ENCODE measurements around the gene TCTA. TPM values are rescaled to one million over a fixed set of nuclear protein-coding genes. Genes with fewer than 3 reads are reported as not detected.
A peak's percentile ranks its signal among the peaks of the same experiment; 100 is the strongest.

TCTA gene, protein sequence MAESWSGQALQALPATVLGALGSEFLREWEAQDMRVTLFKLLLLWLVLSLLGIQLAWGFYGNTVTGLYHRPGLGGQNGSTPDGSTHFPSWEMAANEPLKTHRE
- total RNA-seq: 10 to 100 TPM; 23.3 to 24.8 TPM

DNA sequence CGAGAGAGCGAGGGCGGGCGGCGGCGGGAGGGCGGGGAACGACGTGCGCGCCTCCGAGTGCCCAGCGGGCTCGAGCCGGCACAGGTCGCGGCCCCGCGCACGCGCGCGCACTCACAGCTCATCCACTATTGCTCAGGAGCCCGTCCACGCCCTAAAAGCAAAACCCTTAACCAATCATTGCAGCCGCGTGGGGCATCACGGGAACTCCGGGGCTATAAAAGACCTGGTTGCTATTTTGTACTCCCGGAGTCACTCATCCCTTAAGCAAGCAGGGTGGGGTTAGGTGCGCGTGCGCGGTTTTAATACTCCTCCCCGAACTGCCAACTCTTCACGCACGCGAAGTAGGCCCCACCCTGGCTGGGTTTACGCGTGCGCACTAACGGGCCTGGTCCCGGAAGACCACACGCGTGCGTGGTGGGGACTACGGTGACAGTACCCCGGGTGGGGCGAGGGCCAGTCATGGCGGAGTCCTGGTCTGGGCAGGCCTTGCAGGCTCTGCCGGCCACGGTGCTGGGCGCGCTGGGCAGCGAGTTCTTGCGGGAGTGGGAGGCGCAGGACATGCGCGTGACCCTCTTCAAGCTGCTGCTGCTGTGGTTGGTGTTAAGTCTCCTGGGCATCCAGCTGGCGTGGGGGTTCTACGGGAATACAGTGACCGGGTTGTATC lies at the start of gene TCTA, which contains the start of gene RHOA:
Gene TCTA, plus strand, starts transcription at position 456 of the 664 bp plus-strand sequence. Its CDS starts 4 bp downstream, at position 460.
Gene RHOA, minus strand, starts transcription at position 9 of the 664 bp plus-strand sequence. CDS start 36,387 bp downstream, outside the sequence.
- no peaks in the 10 kb centered on the region for H3K27me3 Mint-ChIP-seq
- H3K4me3 Mint-ChIP-seq: peak within 1 kb of the TSS; percentile 96
- CTCF ChIA-PET: interaction anchor here (0.8 to 2.3 kb wide), 6 partner anchors 10 to 72 kb away, joined by 3 to 10 read pairs (median 3); partner anchors contain the start of genes NICN1 and USP4
- H3K9me3 Mint-ChIP-seq: no peaks in the 10 kb centered on the region
- POLR2A ChIA-PET: interaction anchor here (0.6 to 1.1 kb wide), 2 partner anchors 72 to 390 kb away, joined by 3 to 9 read pairs; partner anchors contain the start of genes NDUFAF3 and USP4
- DNase-seq: peak; percentile 99
- peak within 1 kb of the TSS; percentile 92 for H3K27ac Mint-ChIP-seq
- peaks cover 65% of the 10 kb centered on the region for H3K4me1 Mint-ChIP-seq
- H3K36me3 Mint-ChIP-seq (ENCODE audit: low read depth): peaks cover 46% of the 10 kb centered on the region

DNA sequence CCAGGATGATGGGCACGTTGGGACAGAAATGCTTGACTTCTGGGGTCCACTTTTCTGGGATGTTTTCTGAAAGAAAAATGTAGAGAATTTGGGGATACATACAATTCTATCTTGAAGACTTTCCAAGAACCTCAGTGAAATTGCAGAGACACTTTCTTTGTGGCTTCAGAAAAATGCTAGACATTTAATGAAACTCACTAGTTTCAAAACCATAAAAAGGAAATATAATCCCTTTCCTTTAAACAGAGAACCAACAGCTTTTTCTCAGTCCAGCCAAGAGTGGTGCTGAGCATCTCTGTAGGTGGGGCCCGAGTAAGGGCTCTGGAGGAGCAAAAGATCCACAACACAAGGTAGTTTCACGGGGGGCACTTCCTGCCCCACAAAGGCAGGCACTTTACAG lies 49.7 kb upstream of the TCTA start:
- peak overlapping the region; percentile 51 for H3K27ac Mint-ChIP-seq
- peaks cover 29% of the 10 kb centered on the region for H3K4me1 Mint-ChIP-seq
- no peak for DNase-seq
- peaks cover 66% of the 10 kb centered on the region for H3K36me3 Mint-ChIP-seq (ENCODE audit: low read depth)
- POLR2A ChIA-PET: no interaction called here
- CTCF ChIA-PET: interaction anchor here (0.9 to 1.4 kb wide), 2 partner anchors 22 to 47 kb away, joined by 3 to 4 read pairs; partner anchors contain the start of gene USP4
- H3K4me3 Mint-ChIP-seq: no peak overlapping the region
- no peaks in the 10 kb centered on the region for H3K9me3 Mint-ChIP-seq
- H3K27me3 Mint-ChIP-seq: no peaks in the 10 kb centered on the region

DNA sequence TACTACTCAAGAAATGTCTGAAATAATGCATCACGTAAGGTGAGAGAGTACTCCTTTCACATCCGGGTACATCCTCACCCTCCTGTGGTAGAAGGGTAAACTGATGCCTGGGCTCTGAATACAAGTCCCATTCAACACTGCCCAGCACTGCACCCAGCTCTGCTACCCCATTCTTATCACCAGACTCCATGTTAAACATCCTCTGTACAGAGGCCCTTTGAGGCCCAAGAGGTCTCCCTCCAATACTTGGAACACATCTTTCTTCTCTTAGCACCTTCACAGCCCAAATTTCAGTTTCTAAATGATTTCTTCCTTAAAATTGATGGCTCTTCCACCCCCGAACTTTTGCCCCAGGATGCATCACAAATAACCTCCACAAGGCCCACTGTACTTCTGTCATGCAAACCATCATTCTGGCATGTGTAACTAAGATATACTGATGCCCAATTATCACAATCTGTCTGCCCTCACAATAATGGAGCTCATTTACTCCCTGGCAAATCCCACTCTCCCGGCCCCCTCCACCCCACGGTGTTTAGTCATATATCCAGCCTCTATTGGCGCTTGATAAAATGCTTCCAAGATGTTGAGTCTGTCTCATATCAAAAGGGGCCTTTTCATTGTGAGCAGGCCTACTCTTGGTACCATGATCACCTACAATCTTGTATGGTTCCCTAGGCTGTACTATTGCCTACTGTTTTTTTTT lies 41.5 kb upstream of the TCTA start:
- Mint-ChIP-seq H3K4me3 (no peak overlapping the region), H3K9me3 (no peaks in the 10 kb centered on the region), H3K4me1 (peaks cover 25% of the 10 kb centered on the region), H3K27me3 (no peaks in the 10 kb centered on the region), H3K36me3 (ENCODE audit: low read depth) (peaks cover 62% of the 10 kb centered on the region), H3K27ac (no peak overlapping the region)
- ChIA-PET CTCF (interaction anchor here (0.6 to 1.7 kb wide), 5 partner anchors 13 to 1272 kb away, joined by 3 to 4 read pairs (median 4); no protein-coding TSS in a partner anchor), POLR2A (interaction anchor here (0.6 kb wide), 1 partner anchor 48 kb away, joined by 4 read pairs; no protein-coding TSS in a partner anchor)
- no peak for DNase-seq

DNA sequence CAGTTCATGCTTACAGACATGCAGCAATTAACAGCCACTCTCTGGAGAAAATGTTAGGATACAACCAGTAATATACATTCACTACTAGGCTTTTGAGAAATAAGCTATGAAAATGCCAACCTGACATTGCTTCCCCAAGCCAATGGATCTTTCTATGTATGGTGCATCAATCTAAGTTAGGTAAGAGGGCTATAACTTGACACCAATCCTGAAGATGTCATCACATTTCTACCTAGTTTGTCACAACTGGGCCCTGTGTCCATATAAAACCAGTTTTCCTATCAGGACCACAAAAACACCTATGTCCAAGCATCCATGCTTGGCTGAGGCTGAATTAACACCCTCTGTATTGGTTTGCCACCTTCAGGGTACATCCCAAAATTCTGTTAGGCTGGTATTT lies 40.3 kb upstream of the TCTA start:
- Mint-ChIP-seq H3K27ac (no peak overlapping the region), H3K4me1 (peaks cover 25% of the 10 kb centered on the region), H3K9me3 (no peaks in the 10 kb centered on the region), H3K36me3 (ENCODE audit: low read depth) (peaks cover 52% of the 10 kb centered on the region), H3K27me3 (no peaks in the 10 kb centered on the region), H3K4me3 (no peak overlapping the region)
- CTCF ChIA-PET: interaction anchor here (1.1 kb wide), 1 partner anchor 13 kb away, joined by 4 read pairs; no protein-coding TSS in a partner anchor
- no peak for DNase-seq
- POLR2A ChIA-PET: no interaction called here

DNA sequence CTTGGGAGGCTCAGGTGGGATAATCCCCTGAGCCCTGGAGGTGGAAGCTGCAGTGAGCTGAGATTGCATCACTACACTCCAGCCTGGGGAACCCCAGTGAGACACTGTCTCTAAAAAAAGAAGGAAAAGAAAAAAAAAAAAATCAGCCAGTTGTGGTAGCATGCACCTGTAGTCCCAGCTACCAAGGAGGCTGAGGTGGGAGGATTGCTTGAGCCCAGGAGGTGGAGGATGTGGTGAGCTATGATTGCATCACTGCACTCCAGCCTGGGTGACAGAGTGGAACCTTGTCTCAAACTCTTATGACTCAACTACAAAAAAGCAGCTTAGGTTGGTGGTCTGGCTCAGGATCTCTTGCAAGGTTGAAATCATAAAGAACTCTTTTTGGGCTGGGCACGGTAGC lies 34.7 kb upstream of the TCTA start:
- H3K4me1 Mint-ChIP-seq: peaks cover 36% of the 10 kb centered on the region
- H3K27ac Mint-ChIP-seq: peak overlapping the region; percentile 78
- H3K9me3 Mint-ChIP-seq: peaks cover 3% of the 10 kb centered on the region
- CTCF ChIA-PET: interaction anchor here (0.6 to 1.1 kb wide), 4 partner anchors 11 to 72 kb away, joined by 3 to 4 read pairs (median 3); no protein-coding TSS in a partner anchor
- peaks cover 46% of the 10 kb centered on the region for H3K36me3 Mint-ChIP-seq (ENCODE audit: low read depth)
- DNase-seq: peak; percentile 54
- no peaks in the 10 kb centered on the region for H3K27me3 Mint-ChIP-seq
- POLR2A ChIA-PET: interaction anchor here (0.6 kb wide), 2 partner anchors 51 to 75 kb away, joined by 3 to 6 read pairs; no protein-coding TSS in a partner anchor
- no peak overlapping the region for H3K4me3 Mint-ChIP-seq

DNA sequence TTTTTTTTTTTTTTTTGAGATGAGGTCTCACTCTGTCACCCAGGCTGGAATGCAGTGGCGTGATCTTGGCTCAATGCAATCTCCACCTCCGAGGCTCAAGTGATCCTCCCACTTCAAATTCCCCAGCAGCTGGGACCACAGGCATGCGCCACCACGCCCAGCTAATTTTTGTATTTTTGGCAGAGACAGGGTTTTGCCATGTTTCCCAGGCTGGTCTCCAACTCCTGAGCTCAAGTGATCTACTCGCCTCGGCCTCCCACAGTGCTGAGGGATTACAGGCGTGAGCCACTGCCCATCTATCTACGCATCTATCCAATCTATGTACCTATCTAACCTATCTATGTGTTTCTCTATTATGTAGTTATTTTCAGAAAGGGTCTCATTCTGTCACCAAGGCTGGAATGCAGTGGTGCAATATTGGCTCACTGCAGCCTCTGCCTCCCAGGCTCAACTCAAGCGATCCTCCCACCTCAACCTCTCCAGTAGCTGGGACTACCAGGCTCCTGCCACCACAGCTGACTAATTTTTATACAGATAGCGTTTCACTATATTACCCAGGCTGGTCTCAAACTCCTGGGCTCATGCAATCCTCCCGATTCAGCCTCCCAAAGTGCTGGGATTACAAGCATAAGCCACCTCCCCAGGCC lies 33.9 kb upstream of the TCTA start:
- Mint-ChIP-seq H3K36me3 (ENCODE audit: low read depth) (peaks cover 40% of the 10 kb centered on the region), H3K27me3 (no peaks in the 10 kb centered on the region), H3K9me3 (peaks cover 3% of the 10 kb centered on the region), H3K4me1 (peaks cover 34% of the 10 kb centered on the region), H3K4me3 (no peak overlapping the region), H3K27ac (peak overlapping the region; percentile 83)
- ChIA-PET POLR2A (interaction anchor here (0.6 kb wide), 1 partner anchor 38 kb away, joined by 3 read pairs; no protein-coding TSS in a partner anchor), CTCF (interaction anchor here (1.1 kb wide), 1 partner anchor 71 kb away, joined by 3 read pairs; no protein-coding TSS in a partner anchor)
- DNase-seq: no peak

DNA sequence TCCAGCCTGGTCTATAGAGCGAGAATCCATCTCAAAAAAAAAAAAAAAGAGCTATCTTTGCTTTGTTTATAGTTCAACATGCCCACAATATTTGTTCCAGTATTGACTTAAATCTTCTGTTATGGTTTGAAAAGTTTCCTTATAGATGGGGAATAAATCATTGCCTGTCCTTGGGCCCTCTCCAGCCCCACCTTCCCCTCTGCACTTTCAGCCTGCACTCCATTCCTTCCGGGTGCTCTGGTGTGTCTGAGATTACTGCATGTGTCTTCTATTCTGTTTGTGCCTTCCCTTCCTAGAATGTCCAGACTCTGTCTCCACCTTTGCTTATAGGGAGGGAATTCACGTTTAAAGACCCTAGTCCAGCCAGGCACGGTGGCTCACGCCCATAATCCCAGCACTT lies 28.8 kb upstream of the TCTA start:
- Mint-ChIP-seq H3K36me3 (ENCODE audit: low read depth) (peaks cover 28% of the 10 kb centered on the region), H3K4me3 (no peak overlapping the region), H3K4me1 (peaks cover 35% of the 10 kb centered on the region), H3K27me3 (no peaks in the 10 kb centered on the region), H3K9me3 (peaks cover 3% of the 10 kb centered on the region), H3K27ac (peak overlapping the region; percentile 26)
- CTCF ChIA-PET: no interaction called here
- no peak for DNase-seq
- POLR2A ChIA-PET: no interaction called here

DNA sequence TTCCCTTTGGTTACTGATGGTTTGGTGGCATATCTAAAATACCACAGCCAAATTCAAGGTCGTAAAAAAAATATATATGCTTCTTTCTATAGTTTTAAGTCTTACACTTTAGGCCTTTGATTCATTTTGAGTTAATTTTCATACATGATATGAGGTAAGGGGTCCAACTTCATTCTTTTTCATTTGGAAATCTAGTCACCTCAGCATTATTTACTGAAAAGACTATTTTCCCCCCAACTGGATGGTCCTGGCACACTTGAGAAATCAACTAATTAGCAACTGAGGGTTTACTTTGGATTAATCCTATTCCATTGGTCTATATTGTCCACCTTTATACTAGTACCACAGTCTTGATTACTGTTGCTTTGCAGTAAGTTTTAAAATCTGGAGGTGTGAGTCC lies 26.6 kb upstream of the TCTA start:
- H3K27me3 Mint-ChIP-seq: no peaks in the 10 kb centered on the region
- DNase-seq: no peak
- H3K4me3 Mint-ChIP-seq: no peak overlapping the region
- no peak overlapping the region for H3K27ac Mint-ChIP-seq
- H3K9me3 Mint-ChIP-seq: no peaks in the 10 kb centered on the region
- ChIA-PET CTCF (no interaction called here), POLR2A (no interaction called here)
- peaks cover 20% of the 10 kb centered on the region for H3K36me3 Mint-ChIP-seq (ENCODE audit: low read depth)
- peaks cover 28% of the 10 kb centered on the region for H3K4me1 Mint-ChIP-seq

DNA sequence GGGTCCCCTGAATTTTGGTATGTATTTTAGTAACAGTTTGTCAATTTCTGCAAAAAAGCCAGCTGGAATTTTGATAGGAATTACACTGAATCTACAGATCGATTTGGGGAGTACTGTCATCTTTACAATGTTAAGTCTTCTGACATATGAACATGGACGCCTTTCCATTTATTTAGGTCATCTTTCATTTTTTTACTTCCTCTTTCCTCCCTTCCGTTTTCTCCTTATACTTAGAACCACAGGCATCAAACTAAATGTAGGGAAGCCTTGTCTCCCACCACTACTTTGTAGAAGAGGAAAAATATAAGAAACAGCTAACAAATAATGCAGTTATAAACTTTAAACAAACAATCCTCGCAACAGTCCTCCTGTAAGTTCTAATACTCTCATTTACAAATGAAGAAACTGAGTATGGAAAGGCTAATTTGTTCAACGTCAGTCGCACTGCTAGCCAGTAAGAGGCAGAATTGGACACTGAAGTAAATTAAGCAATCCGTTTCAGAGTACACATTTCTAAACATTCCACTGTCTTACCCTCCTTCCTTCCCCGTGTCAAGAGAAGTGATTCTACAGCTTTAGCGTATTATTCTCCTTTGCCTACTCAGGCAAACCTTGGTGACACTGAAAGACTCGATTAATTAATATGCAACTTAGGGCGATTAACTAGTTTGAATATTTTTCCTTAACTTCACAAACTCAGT lies 26.0 kb upstream of the TCTA start:
- ChIA-PET POLR2A (no interaction called here), CTCF (no interaction called here)
- Mint-ChIP-seq H3K4me1 (peaks cover 28% of the 10 kb centered on the region), H3K27ac (no peak overlapping the region), H3K27me3 (no peaks in the 10 kb centered on the region), H3K9me3 (no peaks in the 10 kb centered on the region), H3K4me3 (no peak overlapping the region), H3K36me3 (ENCODE audit: low read depth) (peaks cover 20% of the 10 kb centered on the region)
- no peak for DNase-seq

DNA sequence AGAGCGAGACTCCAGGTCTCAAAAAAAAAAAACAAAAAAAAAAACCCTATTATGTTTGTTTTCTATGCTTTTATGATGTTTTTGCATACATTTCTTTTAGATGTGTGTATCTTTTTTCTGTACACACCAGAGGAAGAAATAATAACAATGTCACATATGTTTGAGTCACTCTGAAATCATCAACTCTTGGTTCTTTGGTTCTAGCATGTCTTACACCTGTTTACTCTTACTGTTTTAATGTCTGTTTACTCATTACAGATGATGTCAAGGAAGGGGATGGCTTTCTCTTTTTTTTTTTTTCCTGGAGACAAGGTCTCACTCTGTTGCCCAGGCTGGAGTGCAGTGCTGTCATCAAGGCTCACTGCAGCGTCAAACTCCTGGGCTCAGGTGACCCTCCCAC lies 24.5 kb upstream of the TCTA start:
- no peak for DNase-seq
- ChIA-PET CTCF (interaction anchor here (0.6 to 1.4 kb wide), 2 partner anchors 12 to 79 kb away, joined by 4 to 6 read pairs; no protein-coding TSS in a partner anchor), POLR2A (no interaction called here)
- Mint-ChIP-seq H3K27me3 (no peaks in the 10 kb centered on the region), H3K4me3 (no peak overlapping the region), H3K9me3 (no peaks in the 10 kb centered on the region), H3K27ac (no peak overlapping the region), H3K4me1 (peaks cover 28% of the 10 kb centered on the region), H3K36me3 (ENCODE audit: low read depth) (peaks cover 22% of the 10 kb centered on the region)

DNA sequence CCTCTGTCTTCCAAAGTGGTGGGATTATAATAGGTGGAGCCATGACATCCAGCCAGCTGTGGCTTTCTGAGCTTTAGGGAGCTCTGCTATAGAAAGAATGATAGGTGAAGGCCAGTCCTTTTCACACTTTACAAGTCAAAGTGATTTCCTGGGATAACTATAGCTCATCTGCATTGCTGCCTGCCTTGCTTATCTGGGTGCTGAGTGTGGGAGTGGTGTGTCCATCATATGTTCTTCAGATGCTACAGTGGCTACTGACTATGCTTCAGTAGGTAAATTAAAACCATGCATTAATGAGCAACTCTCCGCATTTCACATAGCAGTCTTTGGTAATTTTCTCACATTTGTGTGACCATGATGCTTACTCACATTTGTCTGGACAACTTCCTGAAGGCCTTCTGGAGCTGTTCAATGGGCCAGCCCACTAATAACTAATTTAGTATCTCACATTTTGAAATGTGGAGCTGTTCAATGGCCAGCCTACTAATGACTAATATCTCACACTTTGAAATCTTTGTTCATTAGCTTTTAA lies 23.9 kb upstream of the TCTA start:
- Mint-ChIP-seq H3K27ac (no peak overlapping the region), H3K4me1 (peaks cover 31% of the 10 kb centered on the region), H3K4me3 (no peak overlapping the region), H3K9me3 (no peaks in the 10 kb centered on the region), H3K36me3 (ENCODE audit: low read depth) (peaks cover 21% of the 10 kb centered on the region), H3K27me3 (no peaks in the 10 kb centered on the region)
- POLR2A ChIA-PET: interaction anchor here (0.5 to 0.7 kb wide), 2 partner anchors 18 to 358 kb away, joined by 3 to 8 read pairs; no protein-coding TSS in a partner anchor
- DNase-seq: no peak
- CTCF ChIA-PET: interaction anchor here (0.6 to 1.6 kb wide), 3 partner anchors 11 to 61 kb away, joined by 3 to 6 read pairs (median 6); no protein-coding TSS in a partner anchor

Measured in activated CD4-positive, alpha-beta T cell treated with anti-CD3 and anti-CD28 coated beads, Interleukin-2, amount 10 ng/mL, durations not matched to agents 7 days and 5 days (primary cell).